Measurements from ENCODE around the gene ARFGAP3.

The ARFGAP3 gene

GRCh38 chr22:42877597-42878340 is 20.7 kb upstream of the ARFGAP3 start:
- Mint-ChIP-seq H3K27me3 (no peaks in the 10 kb centered on the region), H3K9me3 (no peaks in the 10 kb centered on the region), H3K36me3 (ENCODE audit: low read depth) (peaks cover 100% of the 10 kb centered on the region), H3K4me3 (no peak overlapping the region), H3K27ac (no peak overlapping the region), H3K4me1 (ENCODE audit: low read depth) (no peaks in the 10 kb centered on the region)
- intact Hi-C loops (cut with micrococcal nuclease): no loop called here

- intact Hi-C loops (cut with micrococcal nuclease): no loop called here
- Mint-ChIP-seq H3K9me3 (no peaks in the 10 kb centered on the region), H3K36me3 (ENCODE audit: low read depth) (peaks cover 100% of the 10 kb centered on the region), H3K4me1 (ENCODE audit: low read depth) (no peaks in the 10 kb centered on the region), H3K27me3 (no peaks in the 10 kb centered on the region), H3K27ac (no peak overlapping the region), H3K4me3 (no peak overlapping the region)
These were observed 20.1 kb upstream of the ARFGAP3 start for GRCh38 chr22:42877158-42877557.

GRCh38 chr22:42876041-42876440 is 19.0 kb upstream of the ARFGAP3 start:
- Mint-ChIP-seq H3K9me3 (no peaks in the 10 kb centered on the region), H3K27ac (no peak overlapping the region), H3K36me3 (ENCODE audit: low read depth) (peaks cover 100% of the 10 kb centered on the region), H3K4me3 (no peak overlapping the region), H3K27me3 (no peaks in the 10 kb centered on the region), H3K4me1 (ENCODE audit: low read depth) (no peaks in the 10 kb centered on the region)
- intact Hi-C loops (cut with micrococcal nuclease): no loop called here

GRCh38 chr22:42874010-42874409 is 16.9 kb upstream of the ARFGAP3 start:
- H3K4me3 Mint-ChIP-seq: no peak overlapping the region
- H3K9me3 Mint-ChIP-seq: no peaks in the 10 kb centered on the region
- H3K27me3 Mint-ChIP-seq: no peaks in the 10 kb centered on the region
- H3K36me3 Mint-ChIP-seq (ENCODE audit: low read depth): peaks cover 100% of the 10 kb centered on the region
- H3K4me1 Mint-ChIP-seq (ENCODE audit: low read depth): no peaks in the 10 kb centered on the region
- H3K27ac Mint-ChIP-seq: no peak overlapping the region
- intact Hi-C loops (cut with micrococcal nuclease): no loop called here

DNA sequence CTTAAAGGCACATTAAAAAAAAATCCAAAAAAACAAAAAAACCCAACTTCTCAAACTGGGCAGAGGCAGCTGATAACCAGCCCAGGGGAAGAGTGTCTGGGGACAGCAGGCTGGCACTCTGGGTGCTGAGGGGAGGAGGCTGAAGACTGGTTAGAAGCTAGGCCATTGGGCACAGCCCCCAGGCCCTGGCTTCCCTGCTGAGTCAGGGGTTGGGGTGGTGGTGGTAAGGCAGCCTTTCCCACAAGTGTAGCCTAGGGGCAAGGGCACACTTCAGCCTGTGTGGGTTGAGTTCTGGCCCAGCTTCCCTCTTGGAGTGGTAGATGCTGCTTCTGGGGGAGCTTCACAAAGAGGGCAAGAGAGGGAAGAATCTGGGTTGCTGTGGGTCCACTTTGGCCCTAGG is 16.3 kb upstream of the ARFGAP3 start:
- intact Hi-C loops (cut with micrococcal nuclease): no loop called here
- Mint-ChIP-seq H3K4me3 (no peak overlapping the region), H3K9me3 (no peaks in the 10 kb centered on the region), H3K36me3 (ENCODE audit: low read depth) (peaks cover 100% of the 10 kb centered on the region), H3K4me1 (ENCODE audit: low read depth) (no peaks in the 10 kb centered on the region), H3K27ac (no peak overlapping the region), H3K27me3 (no peaks in the 10 kb centered on the region)

GRCh38 chr22:42872821-42873220 is 15.7 kb upstream of the ARFGAP3 start:
- Mint-ChIP-seq H3K36me3 (ENCODE audit: low read depth) (peaks cover 96% of the 10 kb centered on the region), H3K4me3 (no peak overlapping the region), H3K4me1 (ENCODE audit: low read depth) (peaks cover under 1% of the 10 kb centered on the region), H3K27me3 (no peaks in the 10 kb centered on the region), H3K9me3 (no peaks in the 10 kb centered on the region), H3K27ac (no peak overlapping the region)
- intact Hi-C loops (cut with micrococcal nuclease): no loop called here

DNA sequence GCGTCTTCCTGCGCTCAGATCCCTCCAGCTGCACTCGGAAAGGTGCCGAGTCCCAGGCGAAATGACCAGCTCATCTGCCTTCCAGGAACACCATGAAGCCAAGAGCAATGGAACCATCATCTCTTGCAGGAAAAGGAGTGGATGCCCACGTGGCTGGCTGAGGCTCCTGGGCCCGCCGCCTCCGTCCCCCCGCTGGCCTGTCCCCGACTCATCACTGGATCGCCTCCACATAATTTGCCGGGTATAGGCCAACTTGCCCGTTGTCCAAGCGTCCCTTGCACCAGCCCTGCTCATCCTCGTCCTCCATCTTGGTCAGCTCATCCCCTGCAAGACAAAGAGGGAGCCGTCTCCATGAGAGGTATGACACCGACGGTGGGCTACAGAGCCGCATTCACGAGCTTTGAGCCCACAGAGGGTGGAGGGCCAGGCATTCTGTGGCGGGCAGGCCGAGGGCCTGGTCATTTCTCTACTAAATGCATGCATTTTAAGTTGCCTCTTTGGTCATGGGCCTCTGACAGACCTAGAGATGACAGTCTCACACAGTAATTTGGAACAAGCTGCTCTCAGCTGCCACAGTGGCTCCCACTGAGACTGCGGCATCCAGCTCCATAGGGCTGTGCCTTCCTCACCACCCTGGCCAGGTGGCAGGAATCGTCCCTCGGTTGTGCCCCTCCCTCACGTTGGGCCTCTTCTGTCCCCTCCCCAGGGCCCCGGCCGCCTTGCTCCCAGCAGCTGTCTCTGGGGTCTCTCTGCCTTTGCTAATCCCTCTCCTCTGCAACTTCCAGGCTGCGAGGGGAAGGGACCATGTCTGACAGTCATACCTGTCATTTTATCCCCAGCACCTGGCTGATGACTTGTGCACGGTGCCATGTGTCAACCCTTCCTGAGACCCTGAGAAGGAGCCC is 14.3 kb upstream of the ARFGAP3 start:
- H3K36me3 Mint-ChIP-seq (ENCODE audit: low read depth): peaks cover 88% of the 10 kb centered on the region
- no peak overlapping the region for H3K27ac Mint-ChIP-seq
- H3K9me3 Mint-ChIP-seq: no peaks in the 10 kb centered on the region

GRCh38 chr22:42869888-42870480 is 12.9 kb upstream of the ARFGAP3 start:
- intact Hi-C loops (cut with micrococcal nuclease): no loop called here
- Mint-ChIP-seq H3K36me3 (ENCODE audit: low read depth) (peaks cover 77% of the 10 kb centered on the region), H3K27me3 (no peaks in the 10 kb centered on the region), H3K4me1 (ENCODE audit: low read depth) (peaks cover 12% of the 10 kb centered on the region), H3K27ac (no peak overlapping the region), H3K4me3 (no peak overlapping the region), H3K9me3 (no peaks in the 10 kb centered on the region)

More for the DNA sequence above, 14.3 kb upstream of the ARFGAP3 start:
- Mint-ChIP-seq H3K4me3 (no peak overlapping the region), H3K4me1 (ENCODE audit: low read depth) (peaks cover 10% of the 10 kb centered on the region), H3K27me3 (no peaks in the 10 kb centered on the region)
- intact Hi-C loops (cut with micrococcal nuclease): no loop called here

DNA sequence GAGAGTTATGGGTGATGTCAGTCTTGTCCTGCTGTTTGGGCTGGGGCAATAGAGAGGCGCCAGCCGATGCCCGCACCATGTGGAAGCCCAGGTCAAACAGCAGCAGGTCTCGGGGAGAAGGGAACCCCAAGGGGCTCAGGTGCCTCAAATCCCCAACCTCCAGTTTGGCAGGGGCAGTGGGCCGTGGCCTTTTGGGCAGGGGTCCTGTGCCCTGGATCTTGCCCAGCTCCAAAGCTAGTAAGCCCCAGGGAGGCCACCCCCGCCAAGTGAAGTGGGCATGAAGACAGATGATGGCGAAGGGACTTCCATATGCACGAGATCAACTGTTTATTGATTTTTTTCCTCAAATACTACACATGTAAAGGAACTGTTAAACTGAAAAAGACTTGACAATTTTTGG is 12.4 kb upstream of the ARFGAP3 start:
- H3K4me1 Mint-ChIP-seq (ENCODE audit: low read depth): peaks cover 17% of the 10 kb centered on the region
- intact Hi-C loops (cut with micrococcal nuclease): no loop called here
- H3K4me3 Mint-ChIP-seq: no peak overlapping the region
- no peaks in the 10 kb centered on the region for H3K27me3 Mint-ChIP-seq
- peaks cover 72% of the 10 kb centered on the region for H3K36me3 Mint-ChIP-seq (ENCODE audit: low read depth)
- no peak overlapping the region for H3K27ac Mint-ChIP-seq
- H3K9me3 Mint-ChIP-seq: no peaks in the 10 kb centered on the region

- intact Hi-C loops (cut with micrococcal nuclease): no loop called here
- no peaks in the 10 kb centered on the region for H3K27me3 Mint-ChIP-seq
- no peaks in the 10 kb centered on the region for H3K9me3 Mint-ChIP-seq
- H3K4me1 Mint-ChIP-seq (ENCODE audit: low read depth): peaks cover 17% of the 10 kb centered on the region
- no peak overlapping the region for H3K27ac Mint-ChIP-seq
- H3K4me3 Mint-ChIP-seq: no peak overlapping the region
- peaks cover 66% of the 10 kb centered on the region for H3K36me3 Mint-ChIP-seq (ENCODE audit: low read depth)
These were observed 11.7 kb upstream of the ARFGAP3 start for GRCh38 chr22:42868751-42869251.

DNA sequence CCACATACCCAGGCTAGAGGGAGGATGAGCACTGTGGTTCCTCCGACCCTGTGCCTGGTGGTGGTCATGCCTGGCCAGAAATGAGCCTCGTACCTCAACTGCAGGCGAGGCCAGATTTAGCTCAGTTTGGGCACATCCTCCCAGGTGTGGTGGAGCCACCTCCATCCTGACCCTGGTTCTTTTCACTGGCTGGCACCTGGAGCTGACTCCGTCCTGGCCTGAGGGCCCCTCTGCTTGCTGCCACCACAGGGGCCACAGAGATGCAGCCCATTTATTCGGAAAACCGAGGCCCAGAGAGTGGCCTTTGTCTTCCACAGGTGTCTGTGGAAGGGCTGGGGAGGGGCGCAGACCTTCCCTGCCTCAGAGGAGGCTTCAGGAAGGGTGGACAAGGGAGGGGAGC is 9.0 kb upstream of the ARFGAP3 start:
- Mint-ChIP-seq H3K27ac (no peak overlapping the region), H3K9me3 (no peaks in the 10 kb centered on the region), H3K27me3 (no peaks in the 10 kb centered on the region), H3K4me1 (ENCODE audit: low read depth) (peaks cover 39% of the 10 kb centered on the region), H3K36me3 (ENCODE audit: low read depth) (peaks cover 39% of the 10 kb centered on the region), H3K4me3 (no peak overlapping the region)
- intact Hi-C loops (cut with micrococcal nuclease): no loop called here

DNA sequence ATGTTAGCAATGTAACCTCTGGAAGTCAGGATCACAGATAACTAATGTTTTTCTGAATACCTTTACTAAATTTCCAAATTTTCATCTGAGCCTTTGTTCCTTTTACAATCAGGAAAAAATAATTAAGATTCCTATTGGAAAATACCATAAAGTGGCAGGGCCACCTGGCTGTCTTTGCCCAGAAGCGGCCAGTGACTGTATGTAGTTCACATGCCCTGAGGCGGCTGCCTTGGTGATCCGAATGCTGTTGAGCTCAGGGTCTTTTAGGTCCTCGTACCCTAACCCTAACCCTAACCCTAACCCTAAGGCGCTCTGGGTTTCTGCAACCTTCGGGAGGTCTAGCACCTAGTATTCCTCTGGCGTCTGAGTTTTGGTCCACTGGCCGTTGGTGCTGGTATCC is 8.5 kb upstream of the ARFGAP3 start:
- intact Hi-C loops (cut with micrococcal nuclease): loop anchor here (2.0 kb wide), 1 partner anchor 69 kb away; no protein-coding TSS in a partner anchor
- H3K27me3 Mint-ChIP-seq: no peaks in the 10 kb centered on the region
- H3K4me3 Mint-ChIP-seq: no peak overlapping the region
- peaks cover 33% of the 10 kb centered on the region for H3K36me3 Mint-ChIP-seq (ENCODE audit: low read depth)
- peaks cover 45% of the 10 kb centered on the region for H3K4me1 Mint-ChIP-seq (ENCODE audit: low read depth)
- H3K27ac Mint-ChIP-seq: peak overlapping the region; percentile 8
- H3K9me3 Mint-ChIP-seq: no peaks in the 10 kb centered on the region

GRCh38 chr22:42863349-42863961 is 6.4 kb upstream of the ARFGAP3 start:
- intact Hi-C loops (cut with micrococcal nuclease): no loop called here
- no peak overlapping the region for H3K4me3 Mint-ChIP-seq
- H3K4me1 Mint-ChIP-seq (ENCODE audit: low read depth): peaks cover 46% of the 10 kb centered on the region
- H3K27ac Mint-ChIP-seq: peak overlapping the region; percentile 64
- no peaks in the 10 kb centered on the region for H3K27me3 Mint-ChIP-seq
- no peaks in the 10 kb centered on the region for H3K9me3 Mint-ChIP-seq
- peaks cover 12% of the 10 kb centered on the region for H3K36me3 Mint-ChIP-seq (ENCODE audit: low read depth)

All from dendritic cell treated with granulocyte-macrophage colony-stimulating factor and Interleukin-4, amounts not matched to agents 40 ng/mL and 50 ng/mL, for 4 days (primary cell).